NCI-H82 (cell line): ENCODE results near the gene CD40.
A peak's percentile ranks its signal among the peaks of the same experiment; 100 is the strongest.

Experiments used
- DNase-seq: peaks from one replicate; lab custom pipeline; 2025; lab: John Stamatoyannopoulos, UW

Gene CD40

DNA sequence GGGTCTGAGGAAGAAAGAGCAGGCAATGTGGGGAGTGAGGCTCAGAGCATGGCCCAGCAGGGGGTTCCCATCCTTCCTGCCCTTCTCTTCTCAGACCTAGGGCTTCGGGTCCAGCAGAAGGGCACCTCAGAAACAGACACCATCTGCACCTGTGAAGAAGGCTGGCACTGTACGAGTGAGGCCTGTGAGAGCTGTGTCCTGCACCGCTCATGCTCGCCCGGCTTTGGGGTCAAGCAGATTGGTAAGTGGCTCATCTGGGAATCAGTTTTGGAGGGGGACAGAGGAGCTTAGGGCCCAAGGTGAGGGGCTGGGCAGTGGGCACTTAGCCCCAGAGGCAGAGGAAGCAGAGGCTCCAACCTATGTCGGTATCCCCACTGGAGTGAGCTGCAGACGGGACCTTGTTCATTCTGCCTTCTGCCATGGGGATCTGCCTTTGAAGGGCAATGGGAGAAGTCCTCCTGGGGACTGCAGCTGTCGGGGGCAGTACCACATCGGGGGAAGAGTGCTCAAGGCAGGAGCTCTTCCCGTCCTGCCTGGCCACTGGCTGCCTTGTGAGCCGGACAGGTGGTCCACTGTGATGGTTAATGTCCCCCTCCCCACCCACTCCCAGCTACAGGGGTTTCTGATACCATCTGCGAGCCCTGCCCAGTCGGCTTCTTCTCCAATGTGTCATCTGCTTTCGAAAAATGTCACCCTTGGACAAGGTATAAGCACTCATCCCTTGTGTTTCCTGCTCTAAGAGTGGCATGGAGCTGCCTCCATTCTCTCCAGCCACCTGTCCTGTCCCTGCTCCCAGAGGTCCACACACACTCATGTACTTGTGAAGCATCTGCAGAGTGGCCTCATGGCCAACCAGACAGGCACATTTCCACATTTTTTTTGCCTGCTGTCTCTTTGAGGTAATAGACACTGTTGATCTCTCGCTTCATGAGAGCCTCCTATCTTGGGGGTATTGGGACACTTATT, 4.7 kb downstream of the CD40 start:
- DNase-seq: no peak

DNA sequence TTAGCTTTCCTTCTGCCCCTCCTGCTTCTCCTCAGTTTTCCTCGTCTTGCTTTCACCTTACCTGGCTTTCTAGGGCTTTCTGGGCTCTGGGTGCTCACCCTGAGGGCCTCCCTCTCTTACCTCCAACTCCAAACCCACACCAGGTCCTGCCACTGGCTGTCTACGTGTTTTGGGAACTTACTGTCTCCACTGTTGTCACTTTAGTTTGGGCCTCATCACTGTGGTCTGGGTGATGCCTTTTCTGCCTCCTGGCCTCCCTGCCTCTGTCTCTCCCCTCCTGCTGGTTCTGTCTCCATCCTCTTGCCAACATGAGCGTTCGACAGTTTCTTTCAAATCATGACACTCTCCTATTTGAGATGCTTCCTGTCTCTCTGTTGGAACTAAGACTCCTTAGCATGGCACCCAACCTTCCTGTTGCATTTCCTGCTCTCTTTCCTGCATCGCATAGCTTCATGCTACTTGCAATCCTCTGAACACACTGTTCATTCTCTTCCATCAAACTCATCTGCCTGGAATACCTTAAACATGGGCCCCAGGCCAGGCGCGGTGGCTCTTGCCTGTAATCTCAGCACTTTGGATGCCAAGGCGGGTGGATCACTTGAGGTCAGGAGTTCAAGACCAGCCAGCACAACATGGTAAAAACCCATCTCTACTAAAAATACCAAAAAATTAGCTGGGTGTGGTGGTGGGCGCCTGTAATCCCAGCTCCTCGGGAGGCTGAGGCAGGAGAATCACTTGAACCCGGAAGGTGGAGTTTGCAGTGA, 5.5 kb downstream of the CD40 start:
- DNase-seq: no peak

GRCh38 chr20:46126440-46127056, 8.4 kb downstream of the CD40 start:
- DNase-seq: no peak

GRCh38 chr20:46127396-46128010, 9.4 kb downstream of the CD40 start:
- no peak for DNase-seq

GRCh38 chr20:46128310-46129151, 10.4 kb downstream of the CD40 start:
- peak; percentile 88 for DNase-seq

DNA sequence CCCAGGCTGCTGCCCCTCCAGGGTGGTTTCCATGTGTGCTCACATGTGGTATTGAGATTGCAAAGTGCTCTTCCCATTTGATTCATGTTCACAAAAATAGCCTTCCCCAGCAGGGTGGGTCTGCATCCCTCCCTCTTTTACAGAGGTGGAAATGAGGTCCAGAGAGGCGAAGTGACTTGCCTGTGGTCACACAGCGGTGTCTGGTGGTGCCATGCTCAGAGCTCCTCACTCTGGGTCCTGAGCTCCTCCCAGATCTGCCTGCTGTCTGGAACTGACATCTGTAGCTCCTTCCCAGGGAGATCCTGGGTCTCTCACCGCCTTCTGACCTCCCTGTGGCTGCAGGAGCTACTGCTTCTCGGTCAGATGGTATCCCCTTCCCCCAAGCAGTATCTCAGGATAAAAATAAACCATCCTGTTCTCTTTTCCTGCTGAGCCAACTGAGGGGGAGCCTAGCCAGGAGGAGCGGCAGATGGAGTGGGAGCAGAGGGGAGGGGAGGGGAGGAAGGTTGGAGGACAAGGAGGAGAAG, 11.9 kb downstream of the CD40 start:
- peak; percentile 96 for DNase-seq

GRCh38 chr20:46130534-46130933, 12.4 kb downstream of the CD40 start:
- peak; percentile 93 for DNase-seq

GRCh38 chr20:46131396-46131795, 13.3 kb downstream of the CD40 start:
- DNase-seq: no peak

DNA sequence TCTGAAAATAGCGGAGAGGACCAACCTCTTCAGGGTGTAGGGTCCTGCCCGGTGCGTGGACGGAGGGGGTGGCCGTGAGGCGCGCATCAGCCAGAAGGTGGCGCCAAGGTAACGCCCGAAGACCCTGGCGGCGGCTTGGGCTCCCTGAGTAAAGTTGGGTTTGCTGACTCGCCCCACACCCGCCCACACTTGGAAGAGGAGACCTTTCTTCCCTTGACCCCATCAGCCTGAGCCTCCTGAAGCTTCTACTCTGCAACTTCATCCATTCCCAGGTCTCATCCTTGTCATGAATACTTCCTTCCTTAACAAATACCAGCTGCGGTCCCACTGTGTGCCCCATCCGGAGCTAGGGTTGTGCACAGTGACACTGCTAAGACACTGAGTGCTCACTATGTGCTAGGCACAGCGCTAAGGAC, 14.6 kb downstream of the CD40 start:
- peak; percentile 88 for DNase-seq

DNA sequence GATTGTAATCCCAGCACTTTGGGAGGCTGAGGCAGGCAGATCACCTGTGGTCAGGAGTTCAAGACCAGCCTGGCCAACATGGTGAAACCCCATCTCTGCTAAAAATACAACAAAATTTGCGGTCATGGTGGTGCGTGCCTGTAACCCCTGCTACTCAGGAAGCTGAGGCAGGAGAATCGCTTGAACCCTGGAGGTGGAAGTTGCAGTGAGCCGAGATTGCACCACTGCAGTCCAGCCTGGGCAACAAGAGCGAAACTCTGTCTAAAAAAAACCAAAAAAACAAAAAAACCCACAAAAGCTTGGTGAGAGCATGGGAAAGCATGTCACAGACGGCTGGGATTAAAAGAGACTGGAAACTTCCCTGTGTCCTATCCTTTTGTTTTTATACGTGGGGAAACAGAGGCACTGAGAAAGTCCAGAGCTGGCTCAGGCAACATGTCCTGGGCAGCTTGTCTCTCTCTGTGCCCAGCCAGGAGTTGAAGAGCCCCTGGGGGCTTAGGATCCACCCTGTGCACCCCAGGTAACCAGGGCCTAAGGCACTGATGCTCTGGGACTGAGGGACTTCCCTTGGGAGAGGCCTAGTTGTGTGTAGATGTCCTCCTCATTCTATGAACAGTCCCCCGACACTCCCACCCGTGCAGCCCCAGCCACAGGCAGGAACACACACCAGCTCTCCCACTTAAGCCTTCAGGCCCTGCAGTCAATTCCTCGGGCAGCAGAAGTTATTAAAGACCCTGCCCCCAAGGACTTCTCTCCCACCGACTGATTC, 16.0 kb downstream of the CD40 start:
- no peak for DNase-seq

GRCh38 chr20:46134716-46135115, 16.6 kb downstream of the CD40 start:
- no peak for DNase-seq

- no peak for DNase-seq
These were observed 17.9 kb downstream of the CD40 start for GRCh38 chr20:46135856-46136633.

- no peak for DNase-seq
These were observed 19.7 kb downstream of the CD40 start for GRCh38 chr20:46137816-46138215.

DNA sequence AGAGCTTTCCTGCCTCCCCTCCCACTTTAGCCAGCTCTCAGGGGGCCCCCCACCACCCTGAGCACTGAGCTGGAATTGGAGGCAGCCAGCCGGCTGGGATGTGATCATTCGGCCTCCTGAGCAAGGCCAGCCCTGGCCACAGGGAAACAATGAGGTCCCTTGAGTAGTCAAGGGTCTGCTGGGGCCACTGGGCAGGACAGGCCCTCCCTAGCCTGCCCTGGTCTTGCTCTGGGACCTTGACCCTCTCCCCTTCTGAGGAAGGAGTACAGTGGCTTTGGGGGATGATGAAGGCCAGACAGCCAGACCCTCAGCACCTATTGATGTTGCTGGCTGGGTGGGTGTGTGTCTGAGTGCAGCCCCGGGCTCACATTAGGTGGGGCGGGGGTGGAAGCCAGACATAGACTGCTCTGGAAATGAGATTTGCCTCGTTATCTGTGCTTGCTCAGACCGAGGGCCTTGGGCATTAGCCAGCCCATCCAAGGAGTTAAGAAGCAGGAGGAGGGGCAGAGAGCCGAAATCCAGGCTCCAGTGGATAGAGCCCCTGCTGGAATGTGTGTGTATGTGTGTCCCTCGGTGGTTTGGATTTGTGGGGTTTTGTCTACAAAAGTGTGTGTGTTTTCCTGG, 21.3 kb downstream of the CD40 start:
- DNase-seq: peak; percentile 94

DNA sequence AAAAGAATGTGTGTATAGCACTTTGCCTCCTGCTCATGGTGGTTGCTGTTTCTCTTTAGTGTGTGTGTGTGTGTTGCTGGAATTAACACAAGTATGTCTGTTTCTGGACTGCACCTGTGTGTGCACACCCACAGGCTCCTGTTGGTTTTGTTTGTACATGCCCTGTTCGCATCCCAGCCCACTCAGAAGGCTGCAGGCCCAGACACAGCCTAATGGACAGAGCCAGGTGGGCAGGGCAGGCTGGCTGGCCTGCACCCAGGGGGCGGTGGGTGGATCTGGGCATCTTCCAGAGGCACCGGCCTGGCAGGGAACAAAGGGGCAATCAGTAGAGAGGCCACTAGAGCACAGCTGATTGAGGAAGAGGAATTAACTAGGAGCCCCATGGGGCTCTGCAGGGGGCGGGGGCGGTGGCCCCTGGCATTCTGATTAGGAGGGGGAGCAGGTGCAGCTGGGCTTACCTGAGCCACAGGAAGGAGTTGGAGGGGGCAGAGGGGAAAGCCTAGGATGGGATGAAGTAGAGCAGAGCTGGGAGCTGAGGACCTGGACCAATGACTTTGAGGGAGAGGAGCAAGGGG, 21.9 kb downstream of the CD40 start:
- DNase-seq: no peak

DNA sequence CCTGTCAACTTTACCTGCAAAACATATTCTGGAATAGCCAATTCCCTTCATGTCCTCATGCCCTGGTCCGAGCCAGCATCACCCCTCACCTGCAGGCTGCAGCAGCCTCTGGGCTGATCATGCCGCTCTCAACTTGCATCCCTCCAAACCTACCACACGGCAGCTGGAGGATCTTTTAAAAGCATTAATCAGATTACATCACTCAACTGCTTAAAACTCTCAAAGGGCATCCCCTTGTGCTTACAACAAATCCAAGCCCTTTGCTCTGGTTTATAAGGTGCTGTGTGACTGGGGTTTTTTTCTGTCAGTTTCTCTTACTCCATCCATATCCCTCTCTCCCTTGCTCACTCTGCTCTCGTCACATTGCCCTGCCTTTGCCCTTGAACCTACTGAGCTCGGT, 24.0 kb downstream of the CD40 start:
- DNase-seq: peak; percentile 96

DNA sequence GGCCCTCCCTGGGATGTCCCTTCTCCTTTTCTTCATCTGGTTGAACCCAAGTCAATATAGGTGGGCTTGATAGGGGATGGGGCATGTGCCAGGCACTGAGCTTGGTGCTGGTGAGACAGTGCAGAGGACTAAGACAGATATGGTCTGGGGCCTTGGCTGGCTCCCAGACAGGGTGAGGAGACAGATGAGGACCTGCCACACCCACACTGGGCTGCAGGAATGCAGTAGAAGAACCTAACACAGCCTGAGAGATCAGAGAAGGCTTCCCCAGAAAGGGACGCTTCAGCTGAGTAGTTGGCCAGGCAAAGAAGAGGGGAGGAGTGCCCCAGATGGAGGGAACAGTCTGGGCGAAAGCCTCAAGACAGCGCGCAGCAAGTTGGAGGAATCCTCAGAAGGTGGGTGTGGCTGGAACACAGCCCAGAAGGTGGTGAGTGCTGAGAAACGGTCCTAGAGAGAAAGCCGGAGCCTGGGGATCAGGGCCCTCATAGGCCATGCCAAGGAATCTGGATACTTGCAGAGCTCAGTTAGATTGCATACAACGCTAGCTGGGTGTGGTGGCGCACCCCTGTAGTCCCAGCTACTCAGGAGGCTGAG, 26.4 kb downstream of the CD40 start:
- DNase-seq: peak; percentile 40

- peak; percentile 94 for DNase-seq
These were observed 27.6 kb downstream of the CD40 start for GRCh38 chr20:46145713-46146112.
